NOMO-1 treated with dmso at 0.1 percent for 144 hours (cell line): Measurements from ENCODE around the gene GP1BB.
"Not testable (repeated sequence)": the region's sequence is repeated elsewhere in the genome, so short reads cannot be mapped to it uniquely, and the experiment has no call there.

ENCODE experiments used
- DNase-seq: peaks from one replicate; lab custom pipeline; 2025; ENCODE audit not compliant: unreplicated experiment; lab: John Stamatoyannopoulos, UW

Gene GP1BB

DNA sequence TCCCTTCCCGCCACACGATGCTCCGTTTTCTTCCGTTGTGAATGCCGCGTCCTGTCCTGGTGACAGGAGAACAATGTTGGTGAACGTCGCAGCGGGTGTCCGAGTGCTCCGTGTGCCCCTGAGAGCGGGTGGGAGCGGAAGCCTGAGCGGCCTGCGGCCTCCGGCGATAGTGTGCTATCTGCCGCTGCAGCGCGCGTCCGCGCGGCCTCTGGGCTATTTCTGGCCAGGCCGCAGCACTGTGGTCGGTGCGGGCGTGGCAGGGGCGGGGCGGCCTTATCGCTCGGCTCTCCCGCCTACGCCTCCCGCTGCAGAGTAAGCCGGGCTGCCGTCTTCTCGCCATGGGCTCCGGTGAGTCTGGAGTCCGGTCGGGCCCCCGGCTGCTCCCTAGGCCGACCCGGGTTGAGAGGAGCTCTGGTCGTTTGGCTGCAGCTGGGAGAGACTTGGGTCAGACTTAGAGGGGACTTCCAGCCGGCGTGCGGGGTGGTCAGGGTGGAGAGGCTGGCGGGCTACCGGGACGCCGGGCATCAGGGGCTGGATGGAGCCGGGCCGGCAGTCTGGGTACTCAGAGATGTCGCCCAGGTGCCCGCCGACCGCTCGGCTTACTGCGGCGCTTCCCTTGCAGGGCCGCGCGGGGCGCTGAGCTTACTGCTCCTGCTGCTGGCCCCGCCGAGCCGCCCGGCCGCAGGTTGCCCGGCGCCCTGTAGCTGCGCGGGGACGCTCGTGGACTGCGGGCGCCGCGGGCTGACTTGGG lies at the start of gene GP1BB:
Gene GP1BB, plus strand, starts transcription at position 308 of the 751 bp plus-strand sequence. Its CDS starts 31 bp downstream, at position 339.
- DNase-seq, result peak; percentile 30

DNA sequence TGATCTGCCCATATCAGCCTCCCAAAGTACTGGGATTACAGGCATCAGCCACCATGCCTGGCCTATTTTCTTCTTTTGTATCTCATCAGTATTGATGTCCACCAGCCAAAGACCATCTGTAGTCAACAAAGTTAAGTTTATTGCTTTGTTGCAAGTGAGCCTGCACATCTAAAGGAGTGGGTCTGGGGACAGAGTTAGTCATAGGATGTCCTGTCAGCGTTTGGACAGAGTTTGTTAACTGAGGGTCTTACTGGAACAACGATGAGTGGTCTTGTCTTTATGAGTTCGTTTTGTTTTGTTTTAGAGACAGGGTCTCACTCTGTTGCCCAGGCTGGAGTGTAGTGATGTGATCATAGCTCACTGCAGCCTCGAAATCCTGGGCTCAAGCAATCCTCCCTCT lies 49.7 kb upstream of the GP1BB start:
- no peak for DNase-seq

GRCh38 chr22:19674129-19674928 lies 49.0 kb upstream of the GP1BB start:
- DNase-seq, result no peak

- no peak for DNase-seq
These were observed 48.4 kb upstream of the GP1BB start for GRCh38 chr22:19674929-19675253.

DNA sequence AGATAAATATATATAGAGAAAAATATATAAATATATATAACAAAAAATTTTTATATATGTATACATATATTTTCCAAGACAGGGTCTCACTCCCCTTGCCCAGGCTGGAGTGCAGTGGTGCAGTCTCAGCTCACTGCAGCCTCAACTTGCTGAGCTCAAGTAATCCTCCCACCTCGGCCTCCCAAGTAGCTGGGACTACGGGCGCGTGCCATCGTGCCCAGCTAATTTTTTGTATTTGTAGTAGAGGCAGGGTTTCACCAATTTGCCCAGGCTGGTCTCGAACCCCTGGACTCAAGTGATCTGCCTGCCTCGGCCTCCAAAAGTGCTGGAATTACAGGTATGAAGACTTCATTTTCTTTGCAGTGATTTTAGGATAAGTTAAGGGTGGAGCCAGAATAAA lies 47.9 kb upstream of the GP1BB start:
- no peak for DNase-seq

DNA sequence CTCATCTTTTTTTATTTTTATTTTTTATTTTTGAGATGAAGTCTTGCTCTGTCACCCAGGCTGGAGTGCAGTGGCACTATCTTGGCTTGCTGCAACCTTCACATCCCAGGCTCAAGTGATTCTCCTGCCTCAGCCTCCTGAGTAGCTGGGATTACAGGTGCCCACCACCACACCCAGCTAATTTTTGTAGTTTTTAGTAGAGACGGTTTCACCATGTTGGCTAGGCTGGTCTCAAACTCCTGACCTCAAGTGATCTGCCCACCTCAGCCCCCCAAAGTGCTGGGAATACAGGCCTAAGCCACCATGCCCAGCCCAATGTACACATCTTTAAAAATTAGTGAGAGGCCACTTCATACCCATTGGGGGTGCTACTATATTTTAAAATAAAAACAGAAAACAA lies 46.9 kb upstream of the GP1BB start:
- DNase-seq, result not testable (repeated sequence)

GRCh38 chr22:19678949-19679521 lies 44.3 kb upstream of the GP1BB start:
- no peak for DNase-seq

DNA sequence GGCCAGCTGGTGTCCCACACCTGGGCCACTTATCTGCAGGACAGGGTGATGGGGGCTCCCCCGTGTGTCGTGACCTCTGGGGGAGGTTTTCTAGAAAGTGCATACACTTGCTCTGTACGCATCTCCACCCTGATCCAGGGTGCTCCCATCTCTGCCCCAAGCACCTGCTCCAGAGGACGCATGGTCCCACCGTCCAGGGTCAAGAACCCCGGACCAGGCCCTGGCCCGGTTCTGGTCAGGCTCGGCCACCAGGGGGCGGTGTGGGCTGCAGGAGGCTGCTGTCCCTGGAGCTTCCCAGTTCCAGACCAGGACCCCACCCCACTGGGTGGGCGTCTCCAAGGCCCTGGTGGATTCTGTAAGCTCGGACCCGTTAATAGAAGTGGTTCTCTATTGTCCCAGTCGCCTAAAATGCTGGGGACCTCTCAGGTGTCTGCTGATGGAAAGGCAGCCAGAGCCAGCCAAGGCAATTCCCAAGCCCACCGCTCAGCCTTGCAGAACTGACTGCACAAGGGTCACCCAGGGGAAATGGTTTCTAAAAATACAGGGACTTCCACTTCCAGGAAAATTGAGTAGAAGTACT lies 43.7 kb upstream of the GP1BB start:
- no peak for DNase-seq

GRCh38 chr22:19680287-19680881 lies 43.0 kb upstream of the GP1BB start:
- DNase-seq, result no peak

DNA sequence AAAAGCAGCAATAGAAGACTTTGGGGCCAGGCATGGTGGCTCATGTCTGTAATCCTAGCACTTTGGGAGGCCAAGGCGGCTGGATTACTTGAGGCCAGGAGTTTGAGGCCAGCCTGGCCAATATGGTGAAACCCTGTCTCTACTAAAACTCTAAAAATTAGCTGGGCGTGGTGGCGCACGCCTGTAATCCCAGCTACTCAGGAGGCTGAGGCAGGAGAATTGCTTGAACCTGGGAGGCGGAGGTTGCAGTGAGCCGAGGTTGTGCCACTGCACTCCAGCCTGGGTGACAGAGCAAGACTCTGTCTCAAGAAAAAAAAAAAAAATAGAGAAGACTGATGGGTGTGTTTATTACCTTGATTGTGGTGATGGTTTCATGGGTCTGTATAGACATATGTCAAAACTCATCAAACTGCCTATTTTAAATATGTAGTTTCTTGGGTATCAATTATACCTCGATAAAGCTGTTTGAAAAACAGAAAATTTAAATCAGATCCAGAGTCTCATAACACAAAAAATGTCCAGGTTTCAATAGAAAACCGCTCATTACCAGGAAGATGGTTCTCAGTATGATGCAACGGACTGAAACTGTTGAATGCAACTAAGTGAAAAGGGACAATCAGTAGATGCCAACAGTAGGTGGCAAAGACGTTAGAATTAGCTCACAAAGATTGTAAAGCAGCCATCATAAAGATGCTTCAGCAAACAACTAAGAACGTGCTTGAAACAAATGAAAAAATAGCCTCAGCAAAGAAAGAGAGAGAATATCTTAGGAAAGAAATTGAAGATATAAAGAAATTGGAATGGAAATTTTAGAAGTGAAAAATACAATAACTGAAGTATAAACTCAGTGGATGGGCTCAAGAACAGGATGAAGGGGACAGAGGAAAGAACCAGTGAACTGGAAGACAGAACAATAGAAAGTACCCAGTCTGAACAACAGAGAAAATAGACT lies 42.2 kb upstream of the GP1BB start:
- DNase-seq, result no peak

GRCh38 chr22:19681863-19682245 lies 41.5 kb upstream of the GP1BB start:
- DNase-seq, result no peak

DNA sequence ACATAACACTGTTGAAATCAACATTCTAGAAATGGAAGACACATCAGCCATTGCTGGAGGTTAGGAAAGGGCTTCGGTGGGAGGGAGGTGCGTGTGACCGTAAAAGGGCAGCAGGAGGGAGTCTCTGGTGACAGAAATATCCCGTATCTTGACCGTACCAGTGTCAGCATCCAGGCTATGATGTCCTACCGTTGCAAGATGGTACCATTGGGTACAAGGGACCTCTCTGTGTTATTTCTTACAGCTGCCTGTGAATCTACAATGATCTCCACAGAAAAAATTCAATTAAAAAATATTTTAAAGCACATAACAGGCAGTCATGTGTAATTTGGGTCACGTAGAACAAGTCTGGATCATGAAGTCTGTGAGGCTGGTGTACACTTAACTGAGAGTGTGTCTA lies 36.4 kb upstream of the GP1BB start:
- DNase-seq, result no peak

GRCh38 chr22:19687561-19688300 lies 35.6 kb upstream of the GP1BB start:
- DNase-seq, result peak; percentile 82

DNA sequence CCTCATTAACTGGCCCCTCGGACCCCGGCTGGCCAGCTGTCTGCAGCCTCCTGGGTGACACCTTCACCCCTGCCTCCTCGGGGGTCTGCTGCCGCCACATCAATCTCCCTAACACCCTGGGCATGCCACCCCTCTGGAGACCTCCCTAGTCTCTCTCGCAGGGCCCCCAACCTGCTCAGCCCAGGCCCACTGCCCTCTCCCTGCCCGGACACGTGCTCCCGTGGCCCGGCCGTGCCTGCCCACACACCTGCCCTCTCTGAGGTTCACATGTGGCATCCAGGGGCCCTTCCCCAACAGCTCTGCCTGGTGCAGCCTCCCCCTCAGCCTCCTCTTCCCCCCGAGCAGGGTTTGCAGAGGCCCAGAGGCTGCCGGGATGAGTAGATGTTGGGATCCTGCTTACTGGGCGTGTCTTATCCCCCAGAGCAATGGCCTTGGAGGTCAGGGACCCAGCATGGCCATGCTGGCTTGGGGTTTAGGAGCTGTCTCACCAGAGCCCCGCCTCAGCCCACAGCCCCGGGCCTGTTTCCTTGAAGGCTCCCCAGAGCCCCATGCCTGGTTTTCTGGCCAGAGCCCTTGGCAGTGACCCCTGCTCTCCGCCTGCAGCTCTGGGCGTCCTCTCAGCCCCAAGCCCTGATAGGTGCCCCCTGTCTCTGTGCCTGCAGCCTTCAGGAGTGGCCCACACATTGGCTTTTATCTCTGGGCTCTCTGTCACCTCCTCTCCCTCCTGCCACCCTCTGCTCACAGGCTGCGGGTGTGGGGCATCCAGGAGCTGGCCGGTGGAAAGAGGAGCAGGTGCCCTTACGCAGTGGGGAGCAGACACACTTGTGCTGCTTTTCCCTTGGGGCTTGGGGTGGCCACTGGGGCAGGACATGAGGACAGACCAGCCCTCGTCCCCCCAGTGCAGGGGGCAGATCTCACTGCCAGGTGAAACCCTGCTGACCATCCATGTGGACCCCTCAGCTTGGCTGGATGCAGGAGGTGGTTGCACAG lies 34.7 kb upstream of the GP1BB start:
- DNase-seq, result no peak

GRCh38 chr22:19689408-19689807 lies 33.9 kb upstream of the GP1BB start:
- no peak for DNase-seq

DNA sequence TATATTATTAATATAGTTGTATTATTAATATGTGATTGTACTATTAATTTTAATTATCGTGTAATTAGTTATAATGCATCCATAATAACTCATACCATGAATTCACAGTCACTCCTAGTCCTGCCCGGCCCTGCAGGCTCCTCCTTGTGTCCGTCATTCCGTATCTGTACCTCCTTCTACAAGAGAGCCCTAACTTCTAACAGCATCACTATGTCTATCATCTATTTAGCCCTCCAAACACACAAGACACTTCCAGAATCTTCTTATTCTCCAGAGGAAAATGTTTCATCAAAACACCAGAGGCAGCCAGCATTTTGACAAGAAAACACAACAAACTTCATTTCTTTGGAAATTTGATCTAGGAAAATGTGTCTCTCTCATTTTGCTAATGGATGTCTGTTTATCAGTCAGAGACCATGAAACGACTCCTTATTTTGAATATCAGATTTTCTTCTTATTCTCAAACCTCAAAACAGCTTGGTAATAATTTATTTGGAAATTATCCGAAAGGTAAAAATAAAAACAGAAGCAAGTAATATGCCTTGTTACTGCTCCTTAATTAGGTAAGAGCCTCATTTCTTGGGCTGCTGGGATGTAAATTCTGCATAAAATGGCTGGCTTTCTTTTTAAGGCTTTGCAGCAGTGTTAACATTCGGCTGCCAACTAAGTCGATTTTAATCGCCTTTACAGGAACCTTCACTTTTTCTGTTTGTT lies 32.2 kb upstream of the GP1BB start:
- DNase-seq, result no peak

- no peak for DNase-seq
These were observed 31.5 kb upstream of the GP1BB start for GRCh38 chr22:19691721-19692341.
